HEK293 (cell line): ENCODE measurements around the gene MBD1.

Source experiments
- CTCF ChIA-PET: fragments of 350-600 bp; formaldehyde crosslinking; extraction: SDS; loops from one replicate; lab custom pipeline; 2021; ENCODE audit warnings: antibody characterized with exemption; lab: Yijun Ruan, JAX
- POLR2A ChIA-PET: fragments of 300-600 bp; formaldehyde crosslinking; extraction: SDS; loops from one replicate; lab custom pipeline; 2020; ENCODE audit warnings: antibody characterized with exemption, inconsistent platforms; lab: Yijun Ruan, JAX
- H3K27ac ChIP-seq: fragments of 200-500 bp; sonication (Bioruptor generic); 2 replicates; pipeline ENCODE4 v1.5.1; 2014; ENCODE audit warnings: low read depth, low read length, control low read depth, inconsistent platforms; ENCODE audit errors: extremely low read depth
- H3K36me3 ChIP-seq, 2 experiments: fragments of 200-500 bp in 1 of 2; sonication (Bioruptor generic) in 1 of 2; 1 replicate in 1 of 2; 2 replicates in 1 of 2; pipeline ENCODE4 v1.5.1; 2014 to 2017; ENCODE audit warnings: inconsistent platforms in 2 of 2, low read length in 2 of 2; ENCODE audit not compliant: control insufficient read depth in 2 of 2, insufficient read depth in 1 of 2
- H3K4me1 ChIP-seq: fragments of 200-500 bp; sonication (Bioruptor generic); 2 replicates; pipeline ENCODE4 v1.5.1; 2014; ENCODE audit warnings: mild to moderate bottlenecking, low read length, inconsistent platforms; ENCODE audit not compliant: control insufficient read depth, insufficient read depth
- H3K4me3 ChIP-seq: 2 replicates; pipeline ENCODE4 v1.5.1; 2011; ENCODE audit warnings: low read depth, mild to moderate bottlenecking, control low read depth, low read length, moderate library complexity
- H3K9me3 ChIP-seq: fragments of 200-500 bp; sonication (Bioruptor generic); 2 replicates; pipeline ENCODE4 v1.5.1; 2014; ENCODE audit warnings: low read depth, low read length, inconsistent platforms; ENCODE audit not compliant: control insufficient read depth, insufficient read depth
- EGR2 ChIP-seq: fragments of 450-650 bp; formaldehyde crosslinking; IDR thresholded peaks from 2 replicates; pipeline ENCODE4 v1.5.1; 2016; ENCODE audit warnings: low read depth, missing biosample characterization, missing genetic modification characterization
- HOXD13 ChIP-seq: sonication (generic); formaldehyde crosslinking; IDR thresholded peaks from 2 replicates; pipeline ENCODE4 v1.8.0; 2022; ENCODE audit warnings: missing genetic modification reagents, borderline replicate concordance
- OVOL3 ChIP-seq: fragments of 450-650 bp; formaldehyde crosslinking; IDR thresholded peaks from 2 replicates; pipeline ENCODE4 v1.5.1; 2016; ENCODE audit warnings: missing biosample characterization, missing genetic modification characterization
- PRDM1 ChIP-seq: fragments of 450-650 bp; formaldehyde crosslinking; IDR thresholded peaks from 2 replicates; pipeline ENCODE4; 2016; ENCODE audit warnings: missing biosample characterization, missing genetic modification characterization
- SETDB1 ChIP-seq: IDR thresholded peaks from one replicate; pipeline ENCODE4 v1.6.1; 2017; ENCODE audit warnings: mild to moderate bottlenecking, low read length, moderate library complexity, mixed read lengths; ENCODE audit not compliant: insufficient read length
- SP7 ChIP-seq: fragments of 450-650 bp; formaldehyde crosslinking; IDR thresholded peaks from 2 replicates; pipeline ENCODE4 v1.5.1; 2016; ENCODE audit warnings: missing biosample characterization, missing genetic modification characterization
- ZFP37 ChIP-seq: fragments of 450-650 bp; formaldehyde crosslinking; IDR thresholded peaks from 2 replicates; pipeline ENCODE4 v1.5.1; 2016; ENCODE audit warnings: missing biosample characterization, missing genetic modification characterization
- ZNF112 ChIP-seq: fragments of 450-650 bp; formaldehyde crosslinking; IDR thresholded peaks from 2 replicates; pipeline ENCODE4 v1.5.0; 2017; ENCODE audit warnings: missing biosample characterization, missing genetic modification characterization
- ZNF335 ChIP-seq: fragments of 450-650 bp; formaldehyde crosslinking; conservative IDR thresholded peaks from 2 replicates; pipeline ENCODE4 v1.5.1; 2016; ENCODE audit warnings: missing biosample characterization, missing genetic modification characterization
- ZNF354C ChIP-seq: fragments of 450-650 bp; formaldehyde crosslinking; IDR thresholded peaks from 2 replicates; pipeline ENCODE4 v1.5.1; 2016; ENCODE audit warnings: missing biosample characterization, missing genetic modification characterization, low read depth, borderline replicate concordance
- ZNF510 ChIP-seq: fragments of 450-650 bp; formaldehyde crosslinking; IDR thresholded peaks from 2 replicates; pipeline ENCODE4 v1.5.1; 2018; ENCODE audit warnings: mild to moderate bottlenecking, missing genetic modification characterization, missing biosample characterization; ENCODE audit not compliant: insufficient replicate concordance
- ZNF549 ChIP-seq: fragments of 450-650 bp; IDR thresholded peaks from 2 replicates; pipeline ENCODE4 v1.5.1; 2018; ENCODE audit warnings: missing biosample characterization, missing genetic modification characterization, mild to moderate bottlenecking, inconsistent platforms, moderate library complexity
- ZNF76 ChIP-seq: fragments of 450-650 bp; formaldehyde crosslinking; IDR thresholded peaks from 2 replicates; pipeline ENCODE4; 2016; ENCODE audit warnings: low read depth, missing biosample characterization, missing genetic modification characterization, borderline replicate concordance
- ZNF777 ChIP-seq: fragments of 450-650 bp; formaldehyde crosslinking; IDR thresholded peaks from 2 replicates; pipeline ENCODE4 v1.5.1; 2017; ENCODE audit warnings: missing biosample characterization, missing genetic modification characterization, borderline replicate concordance
- TF ChIP-seq, protein P1 (sequence below): fragments of 450-650 bp; formaldehyde crosslinking; IDR thresholded peaks from 2 replicates; pipeline ENCODE4 v1.5.1; 2016; ENCODE audit warnings: missing biosample characterization, missing genetic modification characterization
- TF ChIP-seq, protein P2 (sequence below): fragments of 450-650 bp; formaldehyde crosslinking; IDR thresholded peaks from 2 replicates; pipeline ENCODE4 v1.5.1; 2016; ENCODE audit warnings: missing biosample characterization, missing genetic modification characterization
- TF ChIP-seq, protein P3 (sequence below): fragments of 450-650 bp; formaldehyde crosslinking; IDR thresholded peaks from 2 replicates; pipeline ENCODE4 v1.5.1; 2017; ENCODE audit warnings: missing biosample characterization, missing genetic modification characterization
- TF ChIP-seq, protein P4 (sequence below): fragments of 450-650 bp; formaldehyde crosslinking; IDR thresholded peaks from 2 replicates; pipeline ENCODE4 v1.5.1; 2016; ENCODE audit warnings: missing biosample characterization, missing genetic modification characterization, borderline replicate concordance
- TF ChIP-seq, protein P5 (sequence below): fragments of 450-650 bp; formaldehyde crosslinking; IDR thresholded peaks from 2 replicates; pipeline ENCODE4 v1.5.1; 2016; ENCODE audit warnings: missing biosample characterization, missing genetic modification characterization

Gene MBD1

DNA sequence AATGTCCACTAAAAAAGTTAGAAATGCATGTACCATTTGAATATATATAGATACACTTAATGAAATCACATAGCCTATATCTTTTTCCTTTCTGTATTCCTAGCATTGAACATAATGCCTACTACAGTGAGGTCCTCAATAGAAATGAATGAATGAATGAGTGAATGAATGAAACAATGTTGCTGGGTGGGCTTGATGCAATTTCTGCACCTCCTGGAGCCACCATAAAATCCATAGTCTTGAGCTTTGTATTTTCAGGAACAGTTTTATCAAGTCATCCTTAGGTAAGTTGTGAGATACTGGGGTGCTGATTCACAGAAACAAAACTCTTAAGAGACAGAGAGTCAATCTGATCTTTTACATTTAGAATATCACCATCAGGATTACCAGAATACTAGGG is 18.3 kb downstream of the MBD1 start:
- CTCF ChIA-PET: no interaction called here
- H3K36me3 ChIP-seq: peaks cover 0 to 4% of the 10 kb centered on the region in 2 experiments; a peak in 2 of 3 replicates
- no peak overlapping the region for H3K4me3 ChIP-seq
- POLR2A ChIA-PET: no interaction called here
- no peaks in the 10 kb centered on the region for H3K9me3 ChIP-seq
- H3K4me1 ChIP-seq: no peaks in the 10 kb centered on the region; the same call in 1 of the 2 replicates
- TF ChIP-seq ZNF112 (tag by site-specific recombination): no peak
- TF ChIP-seq, all 188 proteins: peak for 0
- H3K27ac ChIP-seq: no peak overlapping the region

DNA sequence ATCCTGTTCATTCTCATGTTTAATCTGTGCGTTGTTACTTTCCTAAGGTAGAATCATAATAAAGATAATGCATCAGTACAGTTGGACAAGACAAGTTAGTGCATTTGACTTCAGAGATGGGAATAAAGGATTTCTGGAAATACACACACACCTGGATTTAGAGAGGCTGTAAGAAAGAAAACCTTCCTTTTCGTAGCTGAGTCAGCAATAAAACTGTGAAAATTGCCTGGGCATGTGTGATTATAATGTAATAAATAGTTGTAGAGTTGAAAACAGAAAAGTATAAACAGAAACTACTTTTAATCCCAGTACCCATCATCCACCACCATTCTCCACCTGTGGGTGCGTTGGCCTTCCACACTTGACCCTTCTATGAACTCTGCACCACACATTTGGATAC is 30.4 kb downstream of the MBD1 start:
- H3K27ac ChIP-seq: no peak overlapping the region
- TF ChIP-seq ZNF354C (tag by site-specific recombination): no peak
- TF ChIP-seq, protein P1, sequence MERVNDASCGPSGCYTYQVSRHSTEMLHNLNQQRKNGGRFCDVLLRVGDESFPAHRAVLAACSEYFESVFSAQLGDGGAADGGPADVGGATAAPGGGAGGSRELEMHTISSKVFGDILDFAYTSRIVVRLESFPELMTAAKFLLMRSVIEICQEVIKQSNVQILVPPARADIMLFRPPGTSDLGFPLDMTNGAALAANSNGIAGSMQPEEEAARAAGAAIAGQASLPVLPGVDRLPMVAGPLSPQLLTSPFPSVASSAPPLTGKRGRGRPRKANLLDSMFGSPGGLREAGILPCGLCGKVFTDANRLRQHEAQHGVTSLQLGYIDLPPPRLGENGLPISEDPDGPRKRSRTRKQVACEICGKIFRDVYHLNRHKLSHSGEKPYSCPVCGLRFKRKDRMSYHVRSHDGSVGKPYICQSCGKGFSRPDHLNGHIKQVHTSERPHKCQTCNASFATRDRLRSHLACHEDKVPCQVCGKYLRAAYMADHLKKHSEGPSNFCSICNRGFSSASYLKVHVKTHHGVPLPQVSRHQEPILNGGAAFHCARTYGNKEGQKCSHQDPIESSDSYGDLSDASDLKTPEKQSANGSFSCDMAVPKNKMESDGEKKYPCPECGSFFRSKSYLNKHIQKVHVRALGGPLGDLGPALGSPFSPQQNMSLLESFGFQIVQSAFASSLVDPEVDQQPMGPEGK (tag by site-specific recombination): no peak
- no peak for TF ChIP-seq SP7
- TF ChIP-seq, protein P2, sequence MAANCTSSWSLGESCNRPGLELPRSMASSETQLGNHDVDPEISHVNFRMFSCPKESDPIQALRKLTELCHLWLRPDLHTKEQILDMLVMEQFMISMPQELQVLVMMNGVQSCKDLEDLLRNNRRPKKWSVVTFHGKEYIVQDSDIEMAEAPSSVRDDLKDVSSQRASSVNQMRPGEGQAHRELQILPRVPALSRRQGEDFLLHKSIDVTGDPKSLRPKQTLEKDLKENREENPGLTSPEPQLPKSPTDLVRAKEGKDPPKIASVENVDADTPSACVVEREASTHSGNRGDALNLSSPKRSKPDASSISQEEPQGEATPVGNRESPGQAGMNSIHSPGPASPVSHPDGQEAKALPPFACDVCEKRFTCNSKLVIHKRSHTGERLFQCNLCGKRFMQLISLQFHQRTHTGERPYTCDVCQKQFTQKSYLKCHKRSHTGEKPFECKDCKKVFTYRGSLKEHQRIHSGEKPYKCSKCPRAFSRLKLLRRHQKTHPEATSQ (tag by site-specific recombination): no peak
- H3K4me3 ChIP-seq: no peak overlapping the region
- CTCF ChIA-PET: interaction anchor here (0.6 kb wide), 1 partner anchor 82 kb away, joined by 3 read pairs; no protein-coding TSS in a partner anchor
- no peaks in the 10 kb centered on the region for H3K9me3 ChIP-seq
- H3K36me3 ChIP-seq: no peaks in the 10 kb centered on the region
- POLR2A ChIA-PET: no interaction called here
- H3K4me1 ChIP-seq: no peaks in the 10 kb centered on the region

DNA sequence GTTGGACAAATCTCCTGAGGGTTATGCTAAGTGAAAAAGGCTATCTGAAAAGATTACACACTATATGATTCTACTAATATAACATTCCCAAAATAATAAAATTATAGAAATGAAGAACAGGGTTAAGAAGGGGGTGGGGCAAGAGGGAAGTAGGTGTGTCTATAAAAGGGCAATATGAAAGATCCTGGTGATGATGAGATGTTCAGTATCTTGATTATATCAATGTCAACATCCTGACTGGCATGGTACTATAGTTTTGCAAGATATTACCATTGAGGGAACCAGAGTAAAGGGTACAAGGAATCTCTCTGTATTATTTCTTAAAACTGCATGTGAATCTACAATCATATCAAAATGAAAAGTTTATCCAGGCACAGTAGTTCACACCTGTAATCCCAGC is 31.7 kb downstream of the MBD1 start:
- H3K4me1 ChIP-seq: no peaks in the 10 kb centered on the region
- no peaks in the 10 kb centered on the region for H3K9me3 ChIP-seq
- H3K4me3 ChIP-seq: no peak overlapping the region
- TF ChIP-seq EGR2 (tag by site-specific recombination) (no peak), ZNF777 (no peak), ZNF335 (no peak), PRDM1 (tag by site-specific recombination) (no peak), ZNF549 (tag by site-specific recombination) (no peak), ZFP37 (tag by site-specific recombination) (no peak), SETDB1 (no peak), ZNF76 (no peak), HOXD13 (CRISPR knock-in tag) (no peak), ZNF510 (tag by site-specific recombination) (no peak), OVOL3 (tag by site-specific recombination) (no peak)
- TF ChIP-seq, protein P3, sequence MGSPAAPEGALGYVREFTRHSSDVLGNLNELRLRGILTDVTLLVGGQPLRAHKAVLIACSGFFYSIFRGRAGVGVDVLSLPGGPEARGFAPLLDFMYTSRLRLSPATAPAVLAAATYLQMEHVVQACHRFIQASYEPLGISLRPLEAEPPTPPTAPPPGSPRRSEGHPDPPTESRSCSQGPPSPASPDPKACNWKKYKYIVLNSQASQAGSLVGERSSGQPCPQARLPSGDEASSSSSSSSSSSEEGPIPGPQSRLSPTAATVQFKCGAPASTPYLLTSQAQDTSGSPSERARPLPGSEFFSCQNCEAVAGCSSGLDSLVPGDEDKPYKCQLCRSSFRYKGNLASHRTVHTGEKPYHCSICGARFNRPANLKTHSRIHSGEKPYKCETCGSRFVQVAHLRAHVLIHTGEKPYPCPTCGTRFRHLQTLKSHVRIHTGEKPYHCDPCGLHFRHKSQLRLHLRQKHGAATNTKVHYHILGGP: no peak
- TF ChIP-seq, protein P2 (tag by site-specific recombination): no peak
- TF ChIP-seq, protein P4, sequence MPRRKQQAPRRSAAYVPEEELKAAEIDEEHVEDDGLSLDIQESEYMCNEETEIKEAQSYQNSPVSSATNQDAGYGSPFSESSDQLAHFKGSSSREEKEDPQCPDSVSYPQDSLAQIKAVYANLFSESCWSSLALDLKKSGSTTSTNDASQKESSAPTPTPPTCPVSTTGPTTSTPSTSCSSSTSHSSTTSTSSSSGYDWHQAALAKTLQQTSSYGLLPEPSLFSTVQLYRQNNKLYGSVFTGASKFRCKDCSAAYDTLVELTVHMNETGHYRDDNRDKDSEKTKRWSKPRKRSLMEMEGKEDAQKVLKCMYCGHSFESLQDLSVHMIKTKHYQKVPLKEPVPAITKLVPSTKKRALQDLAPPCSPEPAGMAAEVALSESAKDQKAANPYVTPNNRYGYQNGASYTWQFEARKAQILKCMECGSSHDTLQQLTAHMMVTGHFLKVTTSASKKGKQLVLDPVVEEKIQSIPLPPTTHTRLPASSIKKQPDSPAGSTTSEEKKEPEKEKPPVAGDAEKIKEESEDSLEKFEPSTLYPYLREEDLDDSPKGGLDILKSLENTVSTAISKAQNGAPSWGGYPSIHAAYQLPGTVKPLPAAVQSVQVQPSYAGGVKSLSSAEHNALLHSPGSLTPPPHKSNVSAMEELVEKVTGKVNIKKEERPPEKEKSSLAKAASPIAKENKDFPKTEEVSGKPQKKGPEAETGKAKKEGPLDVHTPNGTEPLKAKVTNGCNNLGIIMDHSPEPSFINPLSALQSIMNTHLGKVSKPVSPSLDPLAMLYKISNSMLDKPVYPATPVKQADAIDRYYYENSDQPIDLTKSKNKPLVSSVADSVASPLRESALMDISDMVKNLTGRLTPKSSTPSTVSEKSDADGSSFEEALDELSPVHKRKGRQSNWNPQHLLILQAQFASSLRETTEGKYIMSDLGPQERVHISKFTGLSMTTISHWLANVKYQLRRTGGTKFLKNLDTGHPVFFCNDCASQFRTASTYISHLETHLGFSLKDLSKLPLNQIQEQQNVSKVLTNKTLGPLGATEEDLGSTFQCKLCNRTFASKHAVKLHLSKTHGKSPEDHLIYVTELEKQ: no peak
- TF ChIP-seq, protein P5, sequence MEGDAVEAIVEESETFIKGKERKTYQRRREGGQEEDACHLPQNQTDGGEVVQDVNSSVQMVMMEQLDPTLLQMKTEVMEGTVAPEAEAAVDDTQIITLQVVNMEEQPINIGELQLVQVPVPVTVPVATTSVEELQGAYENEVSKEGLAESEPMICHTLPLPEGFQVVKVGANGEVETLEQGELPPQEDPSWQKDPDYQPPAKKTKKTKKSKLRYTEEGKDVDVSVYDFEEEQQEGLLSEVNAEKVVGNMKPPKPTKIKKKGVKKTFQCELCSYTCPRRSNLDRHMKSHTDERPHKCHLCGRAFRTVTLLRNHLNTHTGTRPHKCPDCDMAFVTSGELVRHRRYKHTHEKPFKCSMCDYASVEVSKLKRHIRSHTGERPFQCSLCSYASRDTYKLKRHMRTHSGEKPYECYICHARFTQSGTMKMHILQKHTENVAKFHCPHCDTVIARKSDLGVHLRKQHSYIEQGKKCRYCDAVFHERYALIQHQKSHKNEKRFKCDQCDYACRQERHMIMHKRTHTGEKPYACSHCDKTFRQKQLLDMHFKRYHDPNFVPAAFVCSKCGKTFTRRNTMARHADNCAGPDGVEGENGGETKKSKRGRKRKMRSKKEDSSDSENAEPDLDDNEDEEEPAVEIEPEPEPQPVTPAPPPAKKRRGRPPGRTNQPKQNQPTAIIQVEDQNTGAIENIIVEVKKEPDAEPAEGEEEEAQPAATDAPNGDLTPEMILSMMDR: no peak
- POLR2A ChIA-PET: no interaction called here
- no peaks in the 10 kb centered on the region for H3K36me3 ChIP-seq
- H3K27ac ChIP-seq: no peak overlapping the region
- CTCF ChIA-PET: no interaction called here
